ENCODE data around the gene ADAM21. TPM values are rescaled to one million over a fixed set of nuclear protein-coding genes. Genes with fewer than 3 reads are reported as not detected.
"Not testable (repeated sequence)": the region's sequence is repeated elsewhere in the genome, so short reads cannot be mapped to it uniquely, and the experiment has no call there.

Gene ADAM21
- total RNA-seq (2022), result not detected in 2 replicates
- not detected for Bru-seq, nascent RNA
- percentile 9 among the genes with signal in this experiment for BruChase-seq, experiment 1, labeled RNA remaining after a 2-hour chase
- BruChase-seq, experiment 2, labeled RNA remaining after a 6-hour chase, result not detected
- long read RNA-seq, result 0 reads

DNA sequence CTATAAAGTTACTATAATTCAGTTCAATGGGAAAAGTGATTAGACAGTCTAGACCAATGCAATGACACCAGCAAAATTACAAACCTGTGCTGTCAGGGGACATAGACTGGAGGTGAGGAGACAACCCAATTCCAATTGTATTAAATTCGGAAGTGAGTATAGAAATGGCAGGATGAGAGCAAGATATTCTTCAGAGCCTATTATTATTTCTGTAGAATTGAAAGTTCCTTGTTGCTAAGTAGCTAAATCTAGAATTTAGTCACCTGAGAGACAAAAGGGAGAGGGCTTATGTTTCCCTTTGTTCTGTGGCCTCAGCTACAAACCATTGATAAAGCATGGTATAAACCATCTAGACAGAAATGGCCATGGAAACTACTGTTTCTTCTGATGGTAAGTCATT is at the start of gene ADAM21:
ADAM21 (plus strand) TSS at position 301 of the 400 bp plus-strand sequence. CDS start 5,326 bp downstream, outside the sequence.
- no peaks in the 10 kb centered on the region for H3K36me3 ChIP-seq (ENCODE audit: control insufficient read depth, insufficient read depth, low read length)
- ChIA-PET CTCF (no interaction called here), POLR2A (no interaction called here)
- intact Hi-C loops (cut with micrococcal nuclease; ENCODE audit: unreplicated experiment), result no loop called here
- no TSS peak for BruUV-seq (replicated peaks)
- H3K27me3 ChIP-seq (replicated peaks; ENCODE audit: control insufficient read depth, insufficient read depth, low read length), result no peaks in the 10 kb centered on the region
- peaks cover 9% of the 10 kb centered on the region for H3K9me3 Mint-ChIP-seq (ENCODE audit: unreplicated experiment)
- H3K4me3 Mint-ChIP-seq (ENCODE audit: unreplicated experiment), result no peak within 1 kb of the TSS
- H3K27ac Mint-ChIP-seq (ENCODE audit: unreplicated experiment), result no peak within 1 kb of the TSS
- no peak for DNase-seq
- TF ChIP-seq, protein P1, sequence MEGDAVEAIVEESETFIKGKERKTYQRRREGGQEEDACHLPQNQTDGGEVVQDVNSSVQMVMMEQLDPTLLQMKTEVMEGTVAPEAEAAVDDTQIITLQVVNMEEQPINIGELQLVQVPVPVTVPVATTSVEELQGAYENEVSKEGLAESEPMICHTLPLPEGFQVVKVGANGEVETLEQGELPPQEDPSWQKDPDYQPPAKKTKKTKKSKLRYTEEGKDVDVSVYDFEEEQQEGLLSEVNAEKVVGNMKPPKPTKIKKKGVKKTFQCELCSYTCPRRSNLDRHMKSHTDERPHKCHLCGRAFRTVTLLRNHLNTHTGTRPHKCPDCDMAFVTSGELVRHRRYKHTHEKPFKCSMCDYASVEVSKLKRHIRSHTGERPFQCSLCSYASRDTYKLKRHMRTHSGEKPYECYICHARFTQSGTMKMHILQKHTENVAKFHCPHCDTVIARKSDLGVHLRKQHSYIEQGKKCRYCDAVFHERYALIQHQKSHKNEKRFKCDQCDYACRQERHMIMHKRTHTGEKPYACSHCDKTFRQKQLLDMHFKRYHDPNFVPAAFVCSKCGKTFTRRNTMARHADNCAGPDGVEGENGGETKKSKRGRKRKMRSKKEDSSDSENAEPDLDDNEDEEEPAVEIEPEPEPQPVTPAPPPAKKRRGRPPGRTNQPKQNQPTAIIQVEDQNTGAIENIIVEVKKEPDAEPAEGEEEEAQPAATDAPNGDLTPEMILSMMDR (IDR thresholded peaks at IDR 0.05; ENCODE audit: insufficient read depth in 1 of 2, low read depth in 1 of 2, low read length in 1 of 2, severe bottlenecking in 1 of 2, unreplicated experiment in 1 of 2), result no peak
- H3K4me1 ChIP-seq, result no peaks in the 10 kb centered on the region
- no peaks in the 10 kb centered on the region for H3K4me1 Mint-ChIP-seq (ENCODE audit: low read depth, unreplicated experiment)
- H3K36me3 Mint-ChIP-seq (ENCODE audit: insufficient read depth, unreplicated experiment), result no peaks in the 10 kb centered on the region
- no peak within 1 kb of the TSS for H3K4me3 ChIP-seq (ENCODE audit: low read depth, low read length)
- H3K27me3 Mint-ChIP-seq (ENCODE audit: insufficient read depth, unreplicated experiment), result peaks cover 3% of the 10 kb centered on the region
- no peaks in the 10 kb centered on the region for H3K9me3 ChIP-seq

DNA sequence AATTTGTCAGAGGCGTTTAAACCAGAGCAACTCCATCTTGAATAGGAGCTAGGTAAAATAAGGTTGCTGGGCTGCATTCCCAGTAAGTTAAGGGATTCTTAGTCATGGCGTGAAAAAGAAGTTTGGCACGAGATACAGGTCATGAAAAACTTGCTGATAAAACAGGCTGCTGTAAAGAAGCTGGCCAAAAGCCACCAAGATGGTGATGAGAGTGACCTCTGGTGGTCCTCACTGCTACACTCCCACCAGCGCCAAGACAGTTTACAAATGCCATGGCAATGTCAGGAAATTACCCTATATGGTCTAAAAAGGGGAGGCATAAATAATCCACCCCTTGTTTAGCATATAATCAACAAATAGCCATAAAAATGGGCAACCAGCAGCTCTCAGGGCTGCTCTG is 48.6 kb upstream of the ADAM21 start:
- peaks cover 19% of the 10 kb centered on the region for H3K9me3 Mint-ChIP-seq (ENCODE audit: unreplicated experiment)
- H3K36me3 ChIP-seq (ENCODE audit: control insufficient read depth, insufficient read depth, low read length); H3K27me3 Mint-ChIP-seq (ENCODE audit: insufficient read depth, unreplicated experiment); BruUV-seq (replicated peaks); H3K4me1 ChIP-seq; H3K4me3 Mint-ChIP-seq (ENCODE audit: unreplicated experiment); POLR2A ChIA-PET; H3K9me3 ChIP-seq; CTCF ChIA-PET; H3K27me3 ChIP-seq (replicated peaks; ENCODE audit: control insufficient read depth, insufficient read depth, low read length); H3K4me1 Mint-ChIP-seq (ENCODE audit: low read depth, unreplicated experiment); H3K27ac Mint-ChIP-seq (ENCODE audit: unreplicated experiment); H3K4me3 ChIP-seq (ENCODE audit: low read depth, low read length): not testable (repeated sequence)
- H3K36me3 Mint-ChIP-seq (ENCODE audit: insufficient read depth, unreplicated experiment), result peaks cover 26% of the 10 kb centered on the region
- TF ChIP-seq, protein P1 (IDR thresholded peaks at IDR 0.05; ENCODE audit: insufficient read depth in 1 of 2, low read depth in 1 of 2, low read length in 1 of 2, severe bottlenecking in 1 of 2, unreplicated experiment in 1 of 2), result peak; percentile 13 to 26
- intact Hi-C loops (cut with micrococcal nuclease; ENCODE audit: unreplicated experiment), result loop anchor here (1.0 kb wide), 1 partner anchor 85 kb away; no protein-coding TSS in a partner anchor
- DNase-seq, result peak in 1 of 2 experiments; percentile 27

DNA sequence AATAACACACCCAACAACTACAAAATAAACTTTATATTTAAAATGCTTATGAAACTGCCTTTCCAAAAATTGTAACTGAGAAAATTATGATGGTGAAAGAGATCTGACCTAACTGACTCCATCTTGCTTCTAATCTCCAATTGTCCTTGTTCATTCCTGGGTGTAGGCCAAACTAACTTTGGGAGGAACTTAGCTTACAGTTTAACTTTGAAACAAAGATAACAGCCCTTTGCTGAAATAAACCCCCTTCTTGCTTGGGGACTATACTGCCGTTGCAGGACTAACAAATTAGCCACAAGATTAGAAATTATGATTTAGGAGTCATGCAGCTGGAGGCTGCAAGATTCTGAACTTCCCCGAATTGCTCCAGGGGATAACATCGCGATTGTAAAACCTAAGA is 45.8 kb upstream of the ADAM21 start:
- H3K27ac Mint-ChIP-seq (ENCODE audit: unreplicated experiment); H3K9me3 ChIP-seq; H3K27me3 ChIP-seq (replicated peaks; ENCODE audit: control insufficient read depth, insufficient read depth, low read length); intact Hi-C loops (cut with micrococcal nuclease; ENCODE audit: unreplicated experiment); H3K4me1 Mint-ChIP-seq (ENCODE audit: low read depth, unreplicated experiment); H3K4me3 Mint-ChIP-seq (ENCODE audit: unreplicated experiment); POLR2A ChIA-PET; H3K4me3 ChIP-seq (ENCODE audit: low read depth, low read length); CTCF ChIA-PET; H3K36me3 ChIP-seq (ENCODE audit: control insufficient read depth, insufficient read depth, low read length); H3K27me3 Mint-ChIP-seq (ENCODE audit: insufficient read depth, unreplicated experiment); DNase-seq; BruUV-seq (replicated peaks); H3K4me1 ChIP-seq: not testable (repeated sequence)
- peaks cover 27% of the 10 kb centered on the region for H3K36me3 Mint-ChIP-seq (ENCODE audit: insufficient read depth, unreplicated experiment)
- peaks cover 19% of the 10 kb centered on the region for H3K9me3 Mint-ChIP-seq (ENCODE audit: unreplicated experiment)
